A549 (cell line): ENCODE measurements around the gene FAM3A.

Experiments
- BHLHE40 ChIP-seq: IDR thresholded peaks from 2 replicates; pipeline ENCODE4 v1.6.1; 2012; ENCODE audit warnings: low read depth, low read length, inconsistent platforms
- CEBPB ChIP-seq, 2 experiments: fragments of >200 bp in 1 of 2; sonication (Bioruptor Twin) in 1 of 2; formaldehyde crosslinking in 1 of 2; IDR thresholded peaks; 2 replicates each; pipeline ENCODE4 v1.6.1; 2012 to 2016
- EP300 ChIP-seq, 2 experiments: fragments of >200 bp; sonication (Bioruptor Twin); formaldehyde crosslinking; IDR thresholded peaks; 2 replicates in 1 of 2; 3 replicates in 1 of 2; pipeline ENCODE4 v1.6.1; 2016 to 2017
- HOXA7 ChIP-seq: fragments of 250-450 bp; sonication (Bioruptor Pico); IDR thresholded peaks from 2 replicates; pipeline ENCODE4 v1.5.0; 2020; ENCODE audit warnings: mild to moderate bottlenecking, moderate library complexity
- JUN ChIP-seq, 2 experiments: fragments of >200 bp; sonication (Bioruptor Twin); formaldehyde crosslinking; IDR thresholded peaks; 2 replicates in 1 of 2; 3 replicates in 1 of 2; pipeline ENCODE4 v1.6.1; 2016 to 2017
- JUNB ChIP-seq: fragments of >200 bp; sonication (Bioruptor Twin); formaldehyde crosslinking; IDR thresholded peaks from 2 replicates; pipeline ENCODE4 v1.6.1; 2016
- MAFK ChIP-seq: fragments of 450-650 bp; IDR thresholded peaks from 2 replicates; pipeline ENCODE4 v1.6.1; 2014; ENCODE audit not compliant: partially characterized antibody
- MAX ChIP-seq: IDR thresholded peaks from 2 replicates; pipeline ENCODE4 v1.6.1; 2012
- POLR2AphosphoS2 ChIP-seq: conservative IDR thresholded peaks from 2 replicates; pipeline ENCODE4 v1.6.1; 2012; ENCODE audit warnings: low read length, improper control_type of control experiment, inconsistent platforms
- RAD21 ChIP-seq, 2 experiments: fragments of >200 bp in 1 of 2; sonication (Bioruptor Twin) in 1 of 2; formaldehyde crosslinking in 1 of 2; IDR thresholded peaks in 1 of 2; conservative IDR thresholded peaks in 1 of 2; 2 replicates in 1 of 2; 3 replicates in 1 of 2; pipeline ENCODE4 v1.6.1; 2012 to 2018; ENCODE audit warnings: inconsistent platforms in 1 of 2
- SREBF2 ChIP-seq: fragments of 450-650 bp; IDR thresholded peaks from 2 replicates; pipeline ENCODE4 v1.6.1; 2014; ENCODE audit warnings: mild to moderate bottlenecking, moderate library complexity
- TF ChIP-seq, protein P1 (sequence below): fragments of >200 bp; sonication (Bioruptor Twin); formaldehyde crosslinking; IDR thresholded peaks from 3 replicates; pipeline ENCODE4 v1.5.1; 2016

DNA sequence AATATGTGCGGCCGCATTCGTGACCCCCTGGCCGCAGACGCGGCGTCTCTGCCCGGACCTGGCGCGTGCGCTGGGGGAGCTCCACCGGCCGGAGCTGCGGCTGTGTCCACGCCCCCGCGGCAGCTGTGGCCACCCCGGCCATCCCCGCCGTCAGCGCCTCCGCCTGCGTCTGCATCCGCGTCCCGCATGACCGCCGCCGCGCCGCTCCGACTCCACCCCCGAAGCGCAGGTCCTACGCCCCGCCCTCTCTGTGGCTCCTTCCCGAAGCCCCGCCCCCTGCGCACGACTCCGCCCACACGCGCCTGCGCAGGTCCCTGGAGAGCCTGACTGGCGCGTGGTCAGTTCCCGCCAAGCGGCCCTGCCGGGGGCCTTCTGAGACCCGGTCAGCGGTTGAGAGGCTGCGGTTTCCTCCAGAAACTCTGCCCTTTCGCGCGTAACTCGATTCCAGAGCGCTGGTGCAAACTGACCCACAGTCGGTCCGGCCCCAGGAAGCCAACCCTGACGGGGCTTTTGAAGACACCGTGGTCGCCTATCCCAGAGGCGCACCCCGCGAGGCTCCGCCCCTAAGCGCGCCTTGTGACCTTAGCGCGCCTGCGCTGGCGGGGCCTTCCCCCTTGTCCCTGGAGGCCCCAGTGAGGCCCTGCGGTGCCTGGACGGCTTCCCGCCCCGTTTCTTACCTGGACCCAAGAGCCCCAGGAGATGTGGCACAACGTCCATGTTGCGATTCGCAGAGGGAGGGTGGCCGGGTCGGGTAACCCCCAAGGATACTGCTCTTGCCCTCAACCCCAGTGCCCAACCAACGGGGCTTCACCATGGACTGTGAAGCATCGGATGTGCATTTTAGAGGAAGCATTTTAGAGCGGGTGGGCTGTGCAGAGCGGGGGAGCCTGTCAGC lies 37.1 kb downstream of the FAM3A start, which contains the start of gene LAGE3:
- TF ChIP-seq, protein P1, sequence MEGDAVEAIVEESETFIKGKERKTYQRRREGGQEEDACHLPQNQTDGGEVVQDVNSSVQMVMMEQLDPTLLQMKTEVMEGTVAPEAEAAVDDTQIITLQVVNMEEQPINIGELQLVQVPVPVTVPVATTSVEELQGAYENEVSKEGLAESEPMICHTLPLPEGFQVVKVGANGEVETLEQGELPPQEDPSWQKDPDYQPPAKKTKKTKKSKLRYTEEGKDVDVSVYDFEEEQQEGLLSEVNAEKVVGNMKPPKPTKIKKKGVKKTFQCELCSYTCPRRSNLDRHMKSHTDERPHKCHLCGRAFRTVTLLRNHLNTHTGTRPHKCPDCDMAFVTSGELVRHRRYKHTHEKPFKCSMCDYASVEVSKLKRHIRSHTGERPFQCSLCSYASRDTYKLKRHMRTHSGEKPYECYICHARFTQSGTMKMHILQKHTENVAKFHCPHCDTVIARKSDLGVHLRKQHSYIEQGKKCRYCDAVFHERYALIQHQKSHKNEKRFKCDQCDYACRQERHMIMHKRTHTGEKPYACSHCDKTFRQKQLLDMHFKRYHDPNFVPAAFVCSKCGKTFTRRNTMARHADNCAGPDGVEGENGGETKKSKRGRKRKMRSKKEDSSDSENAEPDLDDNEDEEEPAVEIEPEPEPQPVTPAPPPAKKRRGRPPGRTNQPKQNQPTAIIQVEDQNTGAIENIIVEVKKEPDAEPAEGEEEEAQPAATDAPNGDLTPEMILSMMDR = no peak
- TF ChIP-seq JUN (IDR thresholded peaks at IDR 0.05) (peak in 1 of 2 experiments; percentile 73; a peak in 4 of 5 replicates), BHLHE40 (no peak), RAD21 (conservative IDR thresholded peaks at IDR 0.05 in 1 of 2, IDR thresholded peaks at IDR 0.05 in 1 of 2) (no peak), SREBF2 (no peak), CEBPB (IDR thresholded peaks at IDR 0.05) (no peak), EP300 (IDR thresholded peaks at IDR 0.05) (no peak), JUNB (no peak), HOXA7 (no peak), MAX (peak; percentile 100), POLR2AphosphoS2 (no peak), MAFK (no peak)
